ENCODE data around the gene UBE2B.
A peak's percentile ranks its signal among the peaks of the same experiment; 100 is the strongest.

GRCh38 chr5:134436523-134437339 is 65.4 kb downstream of the UBE2B start:
- TF ChIP-seq CTCF (IDR thresholded peaks at IDR 0.05; ENCODE audit: poor library complexity, severe bottlenecking): no peak
- TF ChIP-seq POLR2AphosphoS5 (IDR thresholded peaks at IDR 0.05): peak; percentile 73
- no peak for TF ChIP-seq EZH2 (IDR thresholded peaks at IDR 0.05; ENCODE audit: borderline replicate concordance, insufficient read depth, low read length, poor library complexity, severe bottlenecking)
- TF ChIP-seq EP300 (conservative IDR thresholded peaks at IDR 0.05; ENCODE audit: poor library complexity, severe bottlenecking): peak; percentile 90
- no peak for TF ChIP-seq MXI1 (conservative IDR thresholded peaks at IDR 0.05; ENCODE audit: poor library complexity, severe bottlenecking)
- peak; percentile 32 for TF ChIP-seq SMC3 (conservative IDR thresholded peaks at IDR 0.05; ENCODE audit: poor library complexity)
